Stimulated activated CD8-positive, alpha-beta memory T cell treated with anti-CD3 and anti-CD28 coated beads, Interleukin-7, amount 100 ng/mL, for 4 hours (primary cell): Measurements from ENCODE around the gene TOP2A.

ENCODE experiments used
- DNase-seq, 2 donors: peaks; one replicate each; pipeline ENCODE4 v3.0.0-alpha.2; 2020; ENCODE audit warnings: low read depth in 2 of 2

Gene TOP2A

GRCh38 chr17:40347319-40348135 lies 70.2 kb downstream of the TOP2A start:
- DNase-seq, result no peak

GRCh38 chr17:40346765-40347158 lies 70.9 kb downstream of the TOP2A start:
- DNase-seq, result no peak

GRCh38 chr17:40345994-40346764 lies 71.5 kb downstream of the TOP2A start:
- no peak for DNase-seq

- no peak for DNase-seq
These were observed 72.3 kb downstream of the TOP2A start for GRCh38 chr17:40345161-40345993.

GRCh38 chr17:40344421-40345160 lies 73.1 kb downstream of the TOP2A start:
- no peak for DNase-seq

GRCh38 chr17:40343219-40344119 lies 74.2 kb downstream of the TOP2A start:
- no peak for DNase-seq

GRCh38 chr17:40342504-40343218 lies 75.0 kb downstream of the TOP2A start:
- DNase-seq, result no peak

GRCh38 chr17:40341808-40342503 lies 75.7 kb downstream of the TOP2A start:
- no peak for DNase-seq

GRCh38 chr17:40340880-40341807 lies 76.6 kb downstream of the TOP2A start:
- DNase-seq, result peak; percentile 71 to 82

- no peak for DNase-seq
These were observed 77.4 kb downstream of the TOP2A start for GRCh38 chr17:40340327-40340726.

- DNase-seq, result no peak
These were observed 78.6 kb downstream of the TOP2A start for GRCh38 chr17:40338941-40339649.
